ENCODE results near the gene EVA1C.
"Not testable (repeated sequence)": the region's sequence is repeated elsewhere in the genome, so short reads cannot be mapped to it uniquely, and the experiment has no call there.

Gene EVA1C

GRCh38 chr21:32544697-32545096 lies 132.2 kb downstream of the EVA1C start:
- intact Hi-C loops (cut with DNase I), result no loop called here
- DNase-seq, result no peak

GRCh38 chr21:32545948-32546441 lies 133.5 kb downstream of the EVA1C start:
- intact Hi-C loops (cut with DNase I), result no loop called here
- DNase-seq, result no peak

- no peak for DNase-seq
These were observed 134.5 kb downstream of the EVA1C start for GRCh38 chr21:32547018-32547417.

GRCh38 chr21:32548978-32549377 lies 136.5 kb downstream of the EVA1C start:
- DNase-seq, result no peak
- intact Hi-C loops (cut with DNase I), result no loop called here

More at GRCh38 chr21:32547018-32547417, 134.5 kb downstream of the EVA1C start:
- intact Hi-C loops (cut with DNase I), result no loop called here

- no peak for DNase-seq
- intact Hi-C loops (cut with DNase I), result no loop called here
These were observed 136.9 kb downstream of the EVA1C start for GRCh38 chr21:32549440-32549839.

GRCh38 chr21:32549886-32550285 lies 137.4 kb downstream of the EVA1C start:
- no peak for DNase-seq
- intact Hi-C loops (cut with DNase I), result no loop called here

GRCh38 chr21:32554832-32555638 lies 142.5 kb downstream of the EVA1C start:
- DNase-seq, result no peak
- intact Hi-C loops (cut with DNase I), result no loop called here

- DNase-seq, result no peak
- intact Hi-C loops (cut with DNase I), result no loop called here
These were observed 145.6 kb downstream of the EVA1C start for GRCh38 chr21:32558106-32558505.

- DNase-seq, result no peak
- intact Hi-C loops (cut with DNase I), result no loop called here
These were observed 146.6 kb downstream of the EVA1C start for GRCh38 chr21:32559006-32559610.

GRCh38 chr21:32560896-32561295 lies 148.4 kb downstream of the EVA1C start:
- no peak for DNase-seq
- intact Hi-C loops (cut with DNase I), result no loop called here

GRCh38 chr21:32561476-32561875 lies 149.0 kb downstream of the EVA1C start:
- DNase-seq; intact Hi-C loops (cut with DNase I): not testable (repeated sequence)

- DNase-seq, result peak in 3 of 10 donors; percentile 18 to 32 (median 25)
- intact Hi-C loops (cut with DNase I), result no loop called here
These were observed 149.9 kb downstream of the EVA1C start for GRCh38 chr21:32562426-32562825.

- no peak for DNase-seq
- intact Hi-C loops (cut with DNase I), result no loop called here
These were observed 150.4 kb downstream of the EVA1C start for GRCh38 chr21:32562915-32563314.

All from posterior cingulate gyrus (tissue), 11 donors.